H9 (cell line): Measurements from ENCODE around the gene DDX27. TPM values are rescaled to one million over a fixed set of nuclear protein-coding genes. Genes with fewer than 3 reads are reported as not detected.

Source experiments
- DNase-seq: peaks from one replicate; pipeline ENCODE4 v3.0.0-alpha.2; 2017
- H2AFZ ChIP-seq: one replicate; pipeline ENCODE4 v1.6.1; 2013; ENCODE audit warnings: mild to moderate bottlenecking, low read length, control low read depth, moderate library complexity
- H2AK5ac ChIP-seq: 2 replicates; pipeline ENCODE4 v1.6.1; 2013; ENCODE audit warnings: low read length, control low read depth, mixed read lengths; ENCODE audit not compliant: insufficient read length
- H2BK120ac ChIP-seq: one replicate; pipeline ENCODE4 v1.6.1; 2013; ENCODE audit warnings: low read depth, mild to moderate bottlenecking, low read length, control low read depth, inconsistent platforms; ENCODE audit not compliant: poor library complexity, severe bottlenecking
- H2BK12ac ChIP-seq: 2 replicates; pipeline ENCODE4 v1.6.1; 2013; ENCODE audit warnings: low read length, control low read depth, mixed read lengths, low read depth; ENCODE audit not compliant: insufficient read length
- H2BK15ac ChIP-seq: 2 replicates; pipeline ENCODE4 v1.6.1; 2013; ENCODE audit warnings: low read depth, low read length, control low read depth
- H2BK20ac ChIP-seq: one replicate; pipeline ENCODE4 v1.6.1; 2013; ENCODE audit warnings: low read depth, mild to moderate bottlenecking, low read length, control low read depth, inconsistent platforms; ENCODE audit not compliant: poor library complexity, severe bottlenecking
- H2BK5ac ChIP-seq: 2 replicates; pipeline ENCODE4 v1.6.1; 2013; ENCODE audit warnings: low read length, control low read depth, mixed read lengths; ENCODE audit not compliant: insufficient read length
- H3K14ac ChIP-seq: 2 replicates; pipeline ENCODE4 v1.6.1; 2013; ENCODE audit warnings: low read length, control low read depth; ENCODE audit not compliant: insufficient read depth
- H3K18ac ChIP-seq: 2 replicates; pipeline ENCODE4 v1.6.1; 2013; ENCODE audit warnings: low read depth, mild to moderate bottlenecking, mixed read lengths, low read length, control low read depth; ENCODE audit not compliant: insufficient read length
- H3K23ac ChIP-seq: 2 replicates; pipeline ENCODE4 v1.6.1; 2013; ENCODE audit warnings: low read length, control low read depth, mixed read lengths, low read depth; ENCODE audit not compliant: insufficient read length
- H3K23me2 ChIP-seq: 2 replicates; pipeline ENCODE4 v1.6.1; 2013; ENCODE audit warnings: low read depth, mild to moderate bottlenecking, mixed read lengths, low read length, control low read depth; ENCODE audit not compliant: insufficient read length, poor library complexity, severe bottlenecking
- H3K27ac ChIP-seq: 2 replicates; pipeline ENCODE4 v1.5.1; 2013; ENCODE audit warnings: low read length, control low read depth, mixed read lengths, low read depth; ENCODE audit not compliant: insufficient read length
- H3K27me3 ChIP-seq: 2 replicates; pipeline ENCODE4 v1.6.1; 2013; ENCODE audit warnings: low read length, control low read depth, inconsistent platforms; ENCODE audit not compliant: insufficient read depth
- H3K4ac ChIP-seq: 2 replicates; pipeline ENCODE4 v1.6.1; 2013; ENCODE audit warnings: low read depth, mild to moderate bottlenecking, control low read depth, inconsistent platforms, low read length, moderate library complexity
- H3K4me1 ChIP-seq: 2 replicates; pipeline ENCODE4 v1.6.1; 2013; ENCODE audit warnings: low read length, control low read depth, inconsistent platforms; ENCODE audit not compliant: insufficient read depth
- H3K4me2 ChIP-seq: 2 replicates; pipeline ENCODE4 v1.6.1; 2013; ENCODE audit warnings: low read length, control low read depth, mixed read lengths; ENCODE audit not compliant: insufficient read length, insufficient read depth
- H3K56ac ChIP-seq: 2 replicates; pipeline ENCODE4 v1.6.1; 2013; ENCODE audit warnings: low read depth, mild to moderate bottlenecking, mixed read lengths, low read length, control low read depth; ENCODE audit not compliant: insufficient read length
- H3K79me1 ChIP-seq: 2 replicates; pipeline ENCODE4 v1.6.1; 2013; ENCODE audit warnings: low read depth, mild to moderate bottlenecking, moderate library complexity, low read length, control low read depth, inconsistent platforms; ENCODE audit not compliant: insufficient read depth, poor library complexity, severe bottlenecking
- H3K79me2 ChIP-seq: 2 replicates; pipeline ENCODE4 v1.6.1; 2013; ENCODE audit warnings: low read length, control low read depth, inconsistent platforms; ENCODE audit not compliant: insufficient read depth
- H3K9ac ChIP-seq: 2 replicates; pipeline ENCODE4 v1.6.1; 2013; ENCODE audit warnings: low read length, control low read depth, mixed read lengths; ENCODE audit not compliant: insufficient read length; ENCODE audit errors: extremely low read depth
- H3K9me3 ChIP-seq: one replicate; pipeline ENCODE4 v1.6.1; 2013; ENCODE audit warnings: low read depth, low read length, inconsistent platforms; ENCODE audit not compliant: control insufficient read depth
- H3T11ph ChIP-seq: one replicate; pipeline ENCODE4 v1.6.1; 2013; ENCODE audit warnings: mild to moderate bottlenecking, low read length, control low read depth, inconsistent platforms
- H4K20me1 ChIP-seq: one replicate; pipeline ENCODE4 v1.6.1; 2013; ENCODE audit not compliant: control insufficient read depth, insufficient read length, insufficient read depth
- H4K5ac ChIP-seq: 2 replicates; pipeline ENCODE4 v1.6.1; 2013; ENCODE audit warnings: low read depth, mild to moderate bottlenecking, mixed read lengths, low read length, control low read depth; ENCODE audit not compliant: insufficient read length
- H4K8ac ChIP-seq: replicated peaks from 2 replicates; pipeline ENCODE4 v1.6.1; 2013; ENCODE audit warnings: low read length, control low read depth, mixed read lengths, low read depth; ENCODE audit not compliant: insufficient read length
- H4K91ac ChIP-seq: 2 replicates; pipeline ENCODE4 v1.6.1; 2013; ENCODE audit warnings: low read depth, mild to moderate bottlenecking, moderate library complexity, mixed read lengths, low read length, control low read depth; ENCODE audit not compliant: insufficient read length
- H3K27ac Mint-ChIP-seq, 3 experiments: 2 replicates in 2 of 3; 3 replicates in 1 of 3; pipeline ENCODE4 v1.8.0; 2020 to 2021; ENCODE audit warnings: mixed read lengths in 3 of 3, mild to moderate bottlenecking in 1 of 3, moderate library complexity in 1 of 3
- H3K27me3 Mint-ChIP-seq: 2 replicates; pipeline ENCODE4 v1.8.0; 2021; ENCODE audit warnings: low read depth, mild to moderate bottlenecking, moderate library complexity, mixed read lengths
- H3K36me3 Mint-ChIP-seq, 3 experiments: 2 replicates in 2 of 3; 3 replicates in 1 of 3; pipeline ENCODE4 v1.8.0; 2020 to 2021; ENCODE audit warnings: low read depth in 3 of 3, mixed read lengths in 3 of 3; ENCODE audit not compliant: insufficient read depth in 1 of 3
- H3K4me1 Mint-ChIP-seq, 2 experiments: 2 replicates each; pipeline ENCODE4 v1.8.0; 2020; ENCODE audit warnings: mixed read lengths in 2 of 2
- H3K4me3 Mint-ChIP-seq, 2 experiments: 2 replicates in 1 of 2; 3 replicates in 1 of 2; pipeline ENCODE4 v1.8.0; 2020 to 2021; ENCODE audit warnings: mild to moderate bottlenecking in 2 of 2, mixed read lengths in 2 of 2, moderate library complexity in 1 of 2
- H3K9me3 Mint-ChIP-seq, 2 experiments: 2 replicates in 1 of 2; 3 replicates in 1 of 2; pipeline ENCODE4 v1.8.0; 2020; ENCODE audit warnings: mild to moderate bottlenecking in 2 of 2, mixed read lengths in 2 of 2, moderate library complexity in 1 of 2
- WGBS: extraction: QIAGEN DNeasy Blood & Tissue Kit; methylation state at CpG from one replicate; pipeline ENCODE4 v1.1.7; 2013; ENCODE audit warnings: missing lambda C conversion rate, low lambda C conversion rate, mixed read lengths; ENCODE audit not compliant: insufficient read length; ENCODE audit errors: extremely low coverage; 5-methylcytosine and 5-hydroxymethylcytosine counted together
- total RNA-seq: library from RNA; stranded (reverse); gene quantifications from 2 replicates; pipeline ENCODE4 v1.2.1, GENCODE V29; 2021
- TF ChIP-seq, protein P1 (sequence below): fragments of 200-600 bp; sonication (generic); conservative IDR thresholded peaks from 3 replicates; pipeline ENCODE4 v1.8.0; 2021; ENCODE audit warnings: antibody characterized with exemption, mild to moderate bottlenecking

Gene DDX27
- total RNA-seq, 1 experiment from 2014 or later, result 46.9 TPM

DNA sequence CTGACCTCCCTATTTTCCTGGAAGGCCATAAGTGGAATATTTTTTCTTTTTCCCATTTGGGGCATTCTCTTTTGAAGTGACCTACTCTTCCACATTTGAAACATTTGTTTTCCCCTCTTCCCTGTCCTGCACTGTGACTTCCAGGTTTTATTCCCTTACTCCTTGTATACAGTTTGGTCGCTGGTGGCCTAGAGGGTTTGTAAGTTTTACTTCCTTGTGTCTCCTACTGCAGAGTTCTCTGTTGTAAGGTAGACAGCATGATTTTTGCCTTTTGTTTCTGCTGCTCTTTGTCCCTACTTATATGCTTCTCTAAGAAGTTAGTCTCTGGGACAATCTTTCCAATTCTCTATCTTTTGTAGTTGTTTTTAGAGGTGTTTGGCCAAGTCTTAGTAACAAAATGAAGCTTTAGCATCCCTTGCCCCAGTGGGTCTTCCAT lies 66.0 kb downstream of the DDX27 start:
- H3K18ac ChIP-seq, result no peak overlapping the region

More for the DNA sequence above, 66.0 kb downstream of the DDX27 start:
- H2BK12ac ChIP-seq, result no peak overlapping the region
- H3K4me1 ChIP-seq, result no peaks in the 10 kb centered on the region
- H4K91ac ChIP-seq, result no peak overlapping the region
- no peak overlapping the region for H3T11ph ChIP-seq
- H2BK20ac ChIP-seq, result no peak overlapping the region
- H4K20me1 ChIP-seq, result no peaks in the 10 kb centered on the region
- TF ChIP-seq, protein P1, sequence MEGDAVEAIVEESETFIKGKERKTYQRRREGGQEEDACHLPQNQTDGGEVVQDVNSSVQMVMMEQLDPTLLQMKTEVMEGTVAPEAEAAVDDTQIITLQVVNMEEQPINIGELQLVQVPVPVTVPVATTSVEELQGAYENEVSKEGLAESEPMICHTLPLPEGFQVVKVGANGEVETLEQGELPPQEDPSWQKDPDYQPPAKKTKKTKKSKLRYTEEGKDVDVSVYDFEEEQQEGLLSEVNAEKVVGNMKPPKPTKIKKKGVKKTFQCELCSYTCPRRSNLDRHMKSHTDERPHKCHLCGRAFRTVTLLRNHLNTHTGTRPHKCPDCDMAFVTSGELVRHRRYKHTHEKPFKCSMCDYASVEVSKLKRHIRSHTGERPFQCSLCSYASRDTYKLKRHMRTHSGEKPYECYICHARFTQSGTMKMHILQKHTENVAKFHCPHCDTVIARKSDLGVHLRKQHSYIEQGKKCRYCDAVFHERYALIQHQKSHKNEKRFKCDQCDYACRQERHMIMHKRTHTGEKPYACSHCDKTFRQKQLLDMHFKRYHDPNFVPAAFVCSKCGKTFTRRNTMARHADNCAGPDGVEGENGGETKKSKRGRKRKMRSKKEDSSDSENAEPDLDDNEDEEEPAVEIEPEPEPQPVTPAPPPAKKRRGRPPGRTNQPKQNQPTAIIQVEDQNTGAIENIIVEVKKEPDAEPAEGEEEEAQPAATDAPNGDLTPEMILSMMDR, result no peak
- no peaks in the 10 kb centered on the region for H3K9me3 ChIP-seq
- peak overlapping the region; percentile 12 for H3K4me2 ChIP-seq
- Mint-ChIP-seq H3K27ac (peak overlapping the region in 2 of 3 experiments; percentile 78 to 95; a peak in 5 of 7 replicates), H3K9me3 (peaks cover 11 to 17% of the 10 kb centered on the region in 2 experiments), H3K27me3 (peaks cover 5% of the 10 kb centered on the region), H3K36me3 (peaks cover 90 to 100% (median 99%) of the 10 kb centered on the region in 3 experiments), H3K4me3 (peak overlapping the region; percentile 99), H3K4me1 (peaks cover 69 to 86% of the 10 kb centered on the region in 2 experiments)
- H4K5ac ChIP-seq, result no peak overlapping the region
- H3K79me1 ChIP-seq, result no peaks in the 10 kb centered on the region
- H3K27ac ChIP-seq, result no peak overlapping the region
- peaks cover 50% of the 10 kb centered on the region; the same call in 1 of the 2 replicates for H3K79me2 ChIP-seq
- DNase-seq, result no peak
- no peaks in the 10 kb centered on the region for H3K27me3 ChIP-seq
- WGBS, result no CpG with 5 or more reads among the region's 1 CpG
- peaks cover 21% of the 10 kb centered on the region for H3K23me2 ChIP-seq
- H3K9ac ChIP-seq, result no peak overlapping the region
- H2AK5ac ChIP-seq, result no peak overlapping the region
- H3K23ac ChIP-seq, result no peak overlapping the region
- H3K56ac ChIP-seq, result no peak overlapping the region
- no peak overlapping the region for H3K14ac ChIP-seq
- no peak overlapping the region for H4K8ac ChIP-seq
- no peak overlapping the region for H3K4ac ChIP-seq
- H2BK120ac ChIP-seq, result no peak overlapping the region
- no peak overlapping the region for H2BK15ac ChIP-seq
- no peak overlapping the region for H2BK5ac ChIP-seq
- no peak overlapping the region for H2AFZ ChIP-seq
